RCC 7860 (cell line): ENCODE data around the gene MYBL2.

Experiments used
- DNase-seq: peaks from one replicate; pipeline ENCODE4 v3.0.0-alpha.2; 2015; ENCODE audit warnings: low spot score
- FAIRE-seq: peaks from 2 replicates; lab custom pipeline; 2012; peaks lifted over from hg19 to GRCh38; lab: Jason Lieb, UNC

Gene MYBL2

DNA sequence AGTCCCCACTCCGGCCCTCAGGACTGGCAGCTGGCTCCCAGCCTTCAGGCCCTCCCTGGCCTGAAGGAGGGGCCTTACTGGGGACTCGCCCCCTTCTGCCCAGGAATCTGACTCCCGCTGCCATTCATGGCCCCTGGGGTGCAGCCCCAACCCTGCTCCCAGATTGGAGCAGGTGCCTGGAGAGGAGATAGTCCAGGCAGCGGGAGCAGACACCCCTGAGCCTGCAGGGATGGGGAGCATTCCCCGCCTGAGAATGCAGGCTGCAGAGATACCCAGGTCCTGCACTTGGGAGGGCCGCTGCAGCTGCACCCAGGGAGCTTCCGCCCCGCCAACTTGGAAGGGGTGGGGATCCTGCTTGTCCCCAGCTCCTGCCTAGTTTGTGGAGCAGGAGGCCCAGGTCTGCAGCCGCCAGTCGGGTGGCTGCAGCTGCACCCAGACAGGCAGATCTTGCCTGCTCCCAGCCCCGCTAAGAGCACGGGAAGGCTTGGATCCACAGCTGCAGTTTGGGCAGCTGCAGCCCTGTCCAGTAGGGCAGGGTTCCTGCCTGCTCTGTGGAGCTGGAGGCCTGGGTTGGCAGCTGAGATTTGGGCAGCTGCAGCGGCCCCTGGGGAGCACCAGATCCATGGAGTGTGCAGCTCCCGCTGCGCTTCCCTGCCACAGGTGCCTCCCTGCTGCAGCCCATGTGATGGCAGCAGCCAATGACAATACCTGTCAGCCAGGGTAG, 54.7 kb downstream of the MYBL2 start:
- no peak for FAIRE-seq

GRCh38 chr20:43722153-43722505, 55.2 kb downstream of the MYBL2 start:
- DNase-seq: no peak
- FAIRE-seq: no peak

More for the DNA sequence above, 54.7 kb downstream of the MYBL2 start:
- DNase-seq: no peak

DNA sequence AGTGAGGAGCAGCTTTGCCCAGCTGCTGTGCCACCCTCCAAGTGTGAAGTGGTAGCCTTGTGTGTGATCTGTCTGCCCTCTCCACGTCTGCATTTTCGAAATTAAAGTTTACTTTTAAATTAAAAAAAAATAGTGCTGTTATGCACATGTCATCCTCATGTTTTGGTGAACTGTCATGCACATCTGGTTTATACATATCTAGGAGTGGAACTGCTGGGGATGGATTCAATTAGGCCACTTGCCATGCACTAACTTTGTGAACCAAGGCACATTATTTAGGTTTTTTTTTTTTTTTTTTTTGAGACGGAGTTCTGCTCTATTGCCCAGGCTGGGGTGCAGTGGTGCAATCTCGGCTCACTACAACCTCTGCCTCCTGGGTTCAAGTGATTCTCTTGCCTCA, 56.3 kb downstream of the MYBL2 start:
- FAIRE-seq (no peak), DNase-seq (no peak)

GRCh38 chr20:43723735-43724134, 56.8 kb downstream of the MYBL2 start:
- DNase-seq: no peak

DNA sequence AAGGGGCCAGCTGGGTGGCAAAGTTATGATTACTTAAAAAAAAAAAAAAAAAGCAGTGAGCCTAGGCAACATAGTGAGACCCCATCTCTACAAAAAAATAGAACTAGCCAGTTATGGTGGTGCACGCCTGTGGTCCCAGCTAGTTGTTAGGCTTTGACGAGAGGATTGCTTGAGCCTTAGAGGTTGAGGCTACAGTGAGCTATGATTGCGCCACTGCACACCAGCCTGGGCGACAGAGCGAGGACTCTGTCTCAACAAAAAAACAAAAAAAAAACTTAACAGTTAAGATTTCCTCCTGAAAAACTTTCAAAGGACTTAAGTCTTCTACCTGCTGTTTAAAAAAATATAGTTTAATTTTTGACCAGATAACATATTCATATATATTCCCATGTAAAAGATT, 57.5 kb downstream of the MYBL2 start:
- no peak for FAIRE-seq
- no peak for DNase-seq

More at GRCh38 chr20:43723735-43724134, 56.8 kb downstream of the MYBL2 start:
- FAIRE-seq: no peak

DNA sequence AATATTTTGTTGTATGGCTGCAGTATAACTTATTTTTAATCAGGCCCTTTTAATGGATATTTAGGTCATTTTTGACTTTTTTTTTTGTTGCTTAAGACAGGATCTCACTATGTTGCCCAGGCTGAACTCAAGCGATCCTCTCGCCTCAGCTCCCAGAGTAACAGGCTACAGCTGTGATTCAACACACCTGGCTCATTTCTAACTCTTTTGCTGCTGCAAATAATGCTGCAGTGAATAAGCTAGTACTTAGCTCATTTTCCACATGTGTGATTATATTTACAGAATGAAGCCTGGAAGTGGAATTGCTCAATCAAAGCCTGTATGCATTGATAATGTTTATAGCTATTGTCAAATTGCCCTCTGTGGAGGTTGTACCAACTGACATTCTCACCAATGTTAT, 58.8 kb downstream of the MYBL2 start:
- no peak for DNase-seq
- no peak for FAIRE-seq

- DNase-seq (no peak), FAIRE-seq (no peak)
These were observed 59.4 kb downstream of the MYBL2 start for GRCh38 chr20:43726333-43726732.

GRCh38 chr20:43726811-43727338, 60.0 kb downstream of the MYBL2 start, which contains the start of gene GTSF1L:
GTSF1L (minus strand) TSS chr20:43727002; CDS start chr20:43726694, 308 bp downstream.
- FAIRE-seq (no peak), DNase-seq (no peak)

GRCh38 chr20:43727980-43728590, 61.2 kb downstream of the MYBL2 start:
- no peak for FAIRE-seq
- DNase-seq: no peak

- DNase-seq: no peak
- no peak for FAIRE-seq
These were observed 61.9 kb downstream of the MYBL2 start for GRCh38 chr20:43728686-43729255.

DNA sequence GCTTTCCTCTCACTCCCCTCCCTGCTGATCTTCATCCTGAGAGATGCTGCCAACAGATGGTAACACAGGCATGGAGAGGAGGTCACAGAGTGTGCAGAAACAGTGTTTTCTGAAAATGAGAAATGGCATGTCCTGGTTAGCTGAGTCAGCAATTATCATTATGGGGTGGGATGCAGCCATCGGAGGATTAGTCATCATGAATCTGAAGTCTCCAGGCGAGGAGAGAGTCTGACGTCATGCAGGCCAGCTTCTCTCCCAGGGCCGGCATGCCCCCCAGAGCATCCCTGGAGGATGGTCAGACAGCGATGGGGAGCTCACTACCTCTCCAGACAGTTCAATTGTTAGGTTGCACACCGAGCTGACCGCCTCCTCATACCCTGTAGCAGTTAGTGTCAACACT, 64.6 kb downstream of the MYBL2 start:
- peak; percentile 49 for DNase-seq
- no peak for FAIRE-seq

- DNase-seq (no peak), FAIRE-seq (no peak)
These were observed 65.0 kb downstream of the MYBL2 start for GRCh38 chr20:43731927-43732326.

DNA sequence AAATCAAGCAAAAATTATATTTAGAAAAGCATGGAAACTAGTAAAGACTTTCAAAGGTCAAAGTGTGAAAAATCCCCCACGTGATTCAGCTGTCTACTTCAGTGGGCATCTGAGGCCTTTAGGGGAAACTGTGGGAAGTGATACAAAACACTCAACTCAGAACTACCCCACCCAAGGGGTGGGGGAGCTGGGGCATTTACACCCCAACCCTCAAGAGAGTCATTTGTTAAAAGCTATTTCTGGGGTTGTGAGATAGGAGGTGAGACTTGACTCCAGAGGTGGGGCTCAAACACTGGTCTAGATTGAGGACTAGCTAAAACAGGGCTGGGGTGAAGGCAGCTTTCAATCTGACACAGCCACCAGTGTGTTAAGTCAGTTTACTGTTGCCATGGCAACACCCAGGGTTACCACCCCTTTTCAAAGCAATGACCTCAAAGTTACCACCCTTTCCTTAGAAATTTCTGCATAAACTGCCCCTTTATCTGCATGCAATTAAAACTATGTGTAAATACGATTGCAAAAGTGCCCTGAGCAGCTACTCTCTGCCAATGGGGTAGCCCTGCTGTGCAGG, 69.8 kb downstream of the MYBL2 start:
- DNase-seq (no peak), FAIRE-seq (no peak)

DNA sequence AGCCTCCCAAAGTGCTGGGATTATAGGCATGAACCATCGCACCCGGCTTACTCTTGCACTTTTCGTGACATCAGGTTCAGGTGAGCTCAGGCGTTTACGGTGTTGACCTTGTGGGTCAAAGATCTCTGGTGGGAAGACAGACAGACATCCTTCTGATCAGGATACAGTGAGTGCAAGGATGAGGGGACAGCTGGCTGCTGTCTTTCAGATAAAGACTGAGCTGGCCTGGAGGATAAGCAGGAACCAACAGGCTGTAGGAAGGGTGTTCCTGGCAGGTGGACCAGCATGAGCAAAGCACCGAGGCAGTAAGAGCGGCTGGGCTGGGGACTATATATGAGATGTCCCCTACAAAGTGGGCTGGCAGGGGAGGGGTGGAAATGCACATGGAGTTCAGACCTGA, 71.0 kb downstream of the MYBL2 start:
- FAIRE-seq (no peak), DNase-seq (no peak)

GRCh38 chr20:43739148-43739749, 72.3 kb downstream of the MYBL2 start:
- DNase-seq (no peak), FAIRE-seq (no peak)

DNA sequence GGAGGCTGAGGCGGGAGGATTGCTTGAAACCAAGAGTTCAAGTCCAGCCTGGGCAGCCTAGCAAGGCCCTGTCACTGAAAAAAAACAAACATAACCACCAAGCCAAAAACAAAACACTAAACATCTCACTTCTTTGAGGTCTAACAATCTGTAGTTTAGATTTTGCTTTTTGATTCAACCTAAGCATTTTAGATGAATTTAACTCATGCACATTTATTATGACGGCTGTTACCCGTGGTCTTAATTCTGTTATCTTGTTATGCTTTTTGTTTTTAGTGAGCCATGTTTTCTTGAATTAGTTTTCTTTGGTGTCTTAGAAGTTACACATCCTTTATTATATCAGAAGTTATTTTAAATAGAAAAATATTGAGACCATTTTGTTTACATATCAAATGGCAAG, 73.7 kb downstream of the MYBL2 start:
- DNase-seq: no peak
- FAIRE-seq: no peak

DNA sequence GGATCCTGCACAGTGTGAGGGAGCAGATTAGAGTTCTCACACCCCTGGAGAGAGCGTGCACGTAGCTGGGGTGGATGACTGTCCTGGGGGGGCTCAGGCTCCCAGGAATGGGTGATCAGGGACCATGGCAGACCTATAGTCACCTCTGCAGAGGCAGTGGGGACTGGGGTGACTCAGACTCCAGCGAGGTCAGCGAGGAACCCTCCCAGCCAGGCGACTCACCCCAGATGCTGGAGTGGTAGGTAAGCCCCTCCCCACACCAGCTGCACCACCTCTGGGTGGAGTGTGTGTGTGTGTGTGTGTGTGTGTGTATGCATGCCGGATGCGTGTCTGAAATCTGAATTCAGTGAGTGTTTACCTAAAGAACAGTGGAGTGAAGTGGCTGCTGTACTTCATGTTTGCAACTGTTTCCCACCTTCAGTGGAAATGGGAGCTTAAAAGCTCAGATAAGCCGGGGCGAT, 77.3 kb downstream of the MYBL2 start:
- no peak for FAIRE-seq
- DNase-seq: no peak

DNA sequence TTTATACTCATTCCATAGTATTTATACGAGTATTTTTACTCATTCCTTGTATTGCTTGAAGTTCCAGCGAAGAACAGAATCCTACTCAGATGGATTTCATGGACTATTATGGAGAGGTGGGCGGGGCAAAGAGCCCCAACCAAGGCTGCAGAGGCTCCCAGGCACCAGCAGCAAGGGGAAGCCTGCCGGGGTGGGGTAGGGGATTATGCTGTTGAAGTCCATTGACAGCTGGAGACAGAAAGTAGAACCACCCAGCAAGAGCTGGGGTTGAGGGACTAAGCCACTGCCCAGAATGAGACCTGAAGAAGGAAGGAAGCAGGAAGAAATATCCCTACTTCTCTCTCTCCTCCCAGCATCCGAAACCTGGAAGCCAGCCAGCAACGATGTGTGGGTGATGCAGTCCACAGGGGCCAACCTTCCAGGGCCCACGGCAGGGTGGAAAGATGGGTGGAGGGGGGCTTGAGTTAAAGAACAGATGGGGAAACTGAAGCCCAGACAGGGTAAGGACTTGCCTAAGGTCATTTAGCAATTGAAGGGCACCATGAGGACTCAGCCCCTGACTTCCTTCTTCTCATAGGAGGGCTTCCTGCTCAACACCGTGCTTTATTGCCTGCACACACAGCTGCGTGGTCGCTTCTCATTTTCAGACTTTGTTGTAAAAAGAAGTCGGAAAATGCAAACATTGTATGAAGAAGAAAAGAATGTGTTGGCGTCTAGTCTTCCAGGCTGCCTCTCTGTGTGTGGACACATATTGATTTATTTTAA, 78.2 kb downstream of the MYBL2 start:
- DNase-seq: no peak

DNA sequence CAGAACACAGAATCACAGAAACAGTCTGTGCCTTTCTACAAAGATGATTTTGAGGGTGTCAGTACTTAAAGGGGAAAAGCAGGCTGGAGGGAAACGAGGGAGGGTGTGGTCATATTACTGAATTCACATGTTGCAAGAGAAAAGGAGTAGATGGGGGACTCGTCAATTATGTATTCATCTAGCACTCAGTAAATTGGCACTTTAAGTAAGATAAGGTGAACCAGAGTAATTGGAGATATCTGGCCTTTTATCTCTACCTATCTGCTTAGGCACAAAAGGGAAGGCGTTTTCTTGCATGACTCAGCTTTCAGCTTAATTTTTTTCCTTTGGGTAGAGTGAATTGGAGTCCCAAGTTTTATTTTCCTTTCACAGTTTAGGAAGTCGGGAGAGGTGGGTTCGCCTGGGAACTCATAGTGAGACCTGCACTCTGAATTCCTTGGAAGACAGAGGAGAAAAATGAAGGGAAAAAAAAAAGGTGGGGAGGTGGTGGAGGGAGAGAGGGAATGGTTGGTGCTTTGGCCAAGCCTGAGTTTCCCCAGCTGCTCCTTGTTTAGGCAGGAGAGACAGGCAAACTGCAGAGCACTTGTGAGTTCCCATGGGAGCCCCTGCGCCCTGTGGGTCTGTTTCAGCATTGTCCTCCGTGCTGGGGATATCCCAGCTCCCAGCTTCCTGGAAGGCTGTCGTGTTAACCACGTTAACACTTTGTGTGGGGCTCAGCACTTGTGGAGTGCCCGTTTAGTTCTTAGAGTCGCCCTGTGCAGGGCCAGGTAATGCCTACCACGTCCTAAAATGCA, 79.6 kb downstream of the MYBL2 start:
- FAIRE-seq (no peak), DNase-seq (no peak)

More for the DNA sequence above, 78.2 kb downstream of the MYBL2 start:
- FAIRE-seq: no peak

DNA sequence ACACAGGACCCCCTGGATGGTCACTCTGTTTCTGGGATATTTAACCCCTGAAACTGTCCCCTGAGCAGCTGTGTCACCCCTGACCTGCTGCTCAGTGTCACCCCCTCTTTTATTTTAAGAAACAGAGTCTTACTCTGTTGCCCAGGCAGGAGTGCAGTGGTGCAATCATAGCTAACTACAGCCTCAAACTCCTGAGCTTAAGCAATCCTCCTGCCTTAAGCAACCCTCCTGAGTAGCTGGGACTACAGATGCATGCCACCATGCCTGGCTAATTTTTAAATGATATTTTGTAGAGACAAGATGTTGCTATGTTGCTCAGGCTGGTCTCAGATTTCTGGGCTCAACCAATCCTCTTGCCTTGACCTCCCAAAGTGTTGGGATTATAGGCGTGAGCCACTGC, 81.4 kb downstream of the MYBL2 start:
- DNase-seq (no peak), FAIRE-seq (no peak)
